IMR-90 (cell line): ENCODE measurements around the gene STYXL1. TPM values are rescaled to one million over a fixed set of nuclear protein-coding genes. Genes with fewer than 3 reads are reported as not detected.

Experiments
- ATAC-seq: fragments of 200-7000 bp; cut with Tn5 transposase; 2 replicates; pipeline ENCODE4 v1.9.1; 2020; ENCODE audit warnings: low read depth, mild to moderate bottlenecking, moderate library complexity
- BruUV-seq: library from RNA; stranded (reverse); fragments of 400-500 nt; replicated peaks from 2 replicates; lab custom pipeline; 2021; lab: Mats Ljungman, UMichigan
- CTCF ChIA-PET: fragments of 300-600 bp; formaldehyde crosslinking; extraction: SDS; loops from one replicate; lab custom pipeline; 2021; ENCODE audit warnings: antibody characterized with exemption; lab: Yijun Ruan, JAX
- POLR2A ChIA-PET: fragments of 300-600 bp; sonication (Branson Sonifier 250); formaldehyde crosslinking; loops from one replicate; lab custom pipeline; 2022; ENCODE audit warnings: antibody characterized with exemption; ENCODE audit not compliant: unreplicated experiment; lab: Charles Lee
- DNase-seq: peaks from one replicate; pipeline ENCODE4 v3.0.0; 2013
- H2AFZ ChIP-seq: replicated peaks from 2 replicates; pipeline ENCODE3; 2013; ENCODE audit warnings: low read length, mild to moderate bottlenecking; ENCODE audit not compliant: poor library complexity
- H2AK5ac ChIP-seq: 2 replicates; pipeline ENCODE4 v1.6.1; 2013; ENCODE audit warnings: low read depth, low read length, inconsistent platforms
- H2AK9ac ChIP-seq: replicated peaks from 2 replicates; pipeline ENCODE3; 2013; ENCODE audit warnings: mild to moderate bottlenecking, low read depth, low read length, moderate library complexity; ENCODE audit not compliant: poor library complexity
- H2BK120ac ChIP-seq: 2 replicates; pipeline ENCODE4 v1.6.1; 2013; ENCODE audit warnings: low read depth, low read length, inconsistent platforms
- H2BK15ac ChIP-seq: 3 replicates; pipeline ENCODE4 v1.6.1; 2013; ENCODE audit warnings: low read depth, low read length, inconsistent platforms
- H2BK20ac ChIP-seq: 2 replicates; pipeline ENCODE4 v1.6.1; 2013; ENCODE audit warnings: low read depth, mild to moderate bottlenecking, inconsistent platforms, low read length, moderate library complexity
- H2BK5ac ChIP-seq: 2 replicates; pipeline ENCODE4 v1.6.1; 2013; ENCODE audit warnings: mild to moderate bottlenecking, low read depth, low read length, inconsistent platforms; ENCODE audit not compliant: poor library complexity, severe bottlenecking
- H3K14ac ChIP-seq: replicated peaks from 2 replicates; pipeline ENCODE4 v1.6.1; 2013; ENCODE audit warnings: low read depth, low read length, inconsistent platforms
- H3K18ac ChIP-seq: 2 replicates; pipeline ENCODE4 v1.6.1; 2013; ENCODE audit warnings: low read depth, low read length, control low read depth
- H3K23ac ChIP-seq: 2 replicates; pipeline ENCODE4 v1.6.1; 2013; ENCODE audit warnings: low read depth, low read length, inconsistent platforms
- H3K27ac ChIP-seq: 2 replicates; pipeline ENCODE4 v1.5.1; 2013; ENCODE audit warnings: mild to moderate bottlenecking, control low read depth, low read length; ENCODE audit not compliant: insufficient read depth
- H3K27me3 ChIP-seq: 2 replicates; pipeline ENCODE4 v1.6.1; 2013; ENCODE audit warnings: low read length; ENCODE audit not compliant: control insufficient read depth, insufficient read depth
- H3K36me3 ChIP-seq: 2 replicates; pipeline ENCODE4 v1.6.1; 2013; ENCODE audit warnings: low read length, mixed read lengths; ENCODE audit not compliant: control insufficient read depth, insufficient read depth
- H3K4ac ChIP-seq: 2 replicates; pipeline ENCODE4 v1.6.1; 2013; ENCODE audit warnings: low read depth, low read length, inconsistent platforms
- H3K4me1 ChIP-seq: 2 replicates; pipeline ENCODE4 v1.6.1; 2013; ENCODE audit warnings: low read length, mixed read lengths; ENCODE audit not compliant: control insufficient read depth, insufficient read depth
- H3K4me2 ChIP-seq: 2 replicates; pipeline ENCODE4 v1.6.1; 2013; ENCODE audit warnings: low read depth, mild to moderate bottlenecking, control low read depth, low read length, moderate library complexity
- H3K4me3 ChIP-seq: 2 replicates; pipeline ENCODE4 v1.5.1; 2013; ENCODE audit warnings: low read depth, mild to moderate bottlenecking, control low read depth, low read length, moderate library complexity; ENCODE audit not compliant: insufficient read depth
- H3K56ac ChIP-seq: 2 replicates; pipeline ENCODE4 v1.6.1; 2013; ENCODE audit warnings: low read length, inconsistent platforms; ENCODE audit not compliant: insufficient read depth; ENCODE audit errors: extremely low read depth
- H3K79me1 ChIP-seq, 2 experiments: 2 replicates each; pipeline ENCODE4 v1.6.1; 2013; ENCODE audit warnings: low read length in 2 of 2, inconsistent platforms in 1 of 2, low read depth in 1 of 2
- H3K9ac ChIP-seq: 2 replicates; pipeline ENCODE4 v1.6.1; 2013; ENCODE audit warnings: low read depth, low read length, control low read depth
- H3K9me1 ChIP-seq: 2 replicates; pipeline ENCODE4 v1.6.1; 2013; ENCODE audit warnings: low read length, inconsistent platforms; ENCODE audit not compliant: insufficient read depth
- H3K9me3 ChIP-seq: 2 replicates; pipeline ENCODE4 v1.6.1; 2013; ENCODE audit warnings: low read length; ENCODE audit not compliant: control insufficient read depth, insufficient read depth
- H4K20me1 ChIP-seq: 2 replicates; pipeline ENCODE4 v1.6.1; 2013; ENCODE audit warnings: low read length, inconsistent platforms; ENCODE audit not compliant: insufficient read depth
- H4K5ac ChIP-seq: 2 replicates; pipeline ENCODE4 v1.6.1; 2013; ENCODE audit warnings: mild to moderate bottlenecking, low read depth, low read length, control low read depth
- H4K8ac ChIP-seq, 2 experiments: 2 replicates each; pipeline ENCODE4 v1.6.1; 2013; ENCODE audit warnings: low read depth in 2 of 2, low read length in 2 of 2, control low read depth in 1 of 2, inconsistent platforms in 1 of 2
- H4K91ac ChIP-seq: 2 replicates; pipeline ENCODE4 v1.6.1; 2013; ENCODE audit warnings: low read depth, low read length, inconsistent platforms; ENCODE audit not compliant: insufficient read depth
- BHLHE40 ChIP-seq: fragments of 150-350 bp; IDR thresholded peaks from 2 replicates; pipeline ENCODE4 v1.6.1; 2016; ENCODE audit warnings: mild to moderate bottlenecking, low read depth, low read length
- CHD1 ChIP-seq: IDR thresholded peaks from 2 replicates; pipeline ENCODE4 v1.6.1; 2012; ENCODE audit warnings: low read depth, low read length, improper control_type of control experiment
- FOS ChIP-seq: fragments of 150-350 bp; IDR thresholded peaks from 2 replicates; pipeline ENCODE4 v1.6.1; 2016; ENCODE audit warnings: low read depth, low read length
- NFE2L2 ChIP-seq: fragments of 150-350 bp; IDR thresholded peaks from 2 replicates; pipeline ENCODE4 v1.6.1; 2016; ENCODE audit warnings: low read depth, mild to moderate bottlenecking, low read length
- SMC3 ChIP-seq: fragments of 150-350 bp; IDR thresholded peaks from 2 replicates; pipeline ENCODE4 v1.6.1; 2016; ENCODE audit warnings: low read depth, mild to moderate bottlenecking, antibody characterized with exemption, low read length, moderate library complexity
- USF2 ChIP-seq: fragments of 150-350 bp; IDR thresholded peaks from 2 replicates; pipeline ENCODE4 v1.6.1; 2017; ENCODE audit warnings: mild to moderate bottlenecking, antibody characterized with exemption, low read length, low read depth
- WGBS, 2 experiments: methylation state at CpG; one replicate each; pipeline versions ENCODE4 v1.1.5 to v1.1.7; 2013; ENCODE audit warnings: missing lambda C conversion rate in 2 of 2; ENCODE audit not compliant: insufficient read length in 1 of 2; ENCODE audit errors: extremely low coverage in 2 of 2; 5-methylcytosine and 5-hydroxymethylcytosine counted together
- dilution Hi-C: fragments of 300-500 bp; cut with HindIII; formaldehyde crosslinking; loops from one replicate; pipeline ENCODE4 v1.14.3; 2018; ENCODE audit warnings: low sequenced_read_pairs; ENCODE audit not compliant: unreplicated experiment
- in situ Hi-C: fragments of 300-500 bp; cut with MboI; formaldehyde crosslinking; loops from 3 replicates; pipeline ENCODE4 v1.14.3; 2019; ENCODE audit warnings: low sequenced_read_pairs, inconsistent platforms, mixed read lengths
- intact Hi-C: fragments of 100-400 bp; cut with micrococcal nuclease; formaldehyde crosslinking; loops from 2 replicates; pipeline ENCODE4 v1.10.0; 2022
- polyA plus RNA-seq, 3 experiments: library from polyadenylated mRNA; depleted of rRNA; stranded (reverse); fragments of >200 nt; gene quantifications; 2 replicates each; pipeline ENCODE4 v1.2.3, GENCODE V29; 2012; ENCODE audit warnings: low replicate concordance in 1 of 3
- total RNA-seq: library from RNA; depleted of rRNA; stranded (reverse); fragments of >200 nt; gene quantifications from 2 replicates; pipeline ENCODE4 v1.2.3, GENCODE V29; 2012
- TF ChIP-seq, protein P1 (sequence below): conservative IDR thresholded peaks from 2 replicates; pipeline ENCODE4 v1.5.1; 2012; ENCODE audit warnings: mild to moderate bottlenecking, low read depth, low read length, improper control_type of control experiment

The STYXL1 gene
- total and polyA plus RNA-seq, 2 of the 4 experiments (the other 2 are of a cell fraction), result 66.1 to 73.8 TPM

DNA sequence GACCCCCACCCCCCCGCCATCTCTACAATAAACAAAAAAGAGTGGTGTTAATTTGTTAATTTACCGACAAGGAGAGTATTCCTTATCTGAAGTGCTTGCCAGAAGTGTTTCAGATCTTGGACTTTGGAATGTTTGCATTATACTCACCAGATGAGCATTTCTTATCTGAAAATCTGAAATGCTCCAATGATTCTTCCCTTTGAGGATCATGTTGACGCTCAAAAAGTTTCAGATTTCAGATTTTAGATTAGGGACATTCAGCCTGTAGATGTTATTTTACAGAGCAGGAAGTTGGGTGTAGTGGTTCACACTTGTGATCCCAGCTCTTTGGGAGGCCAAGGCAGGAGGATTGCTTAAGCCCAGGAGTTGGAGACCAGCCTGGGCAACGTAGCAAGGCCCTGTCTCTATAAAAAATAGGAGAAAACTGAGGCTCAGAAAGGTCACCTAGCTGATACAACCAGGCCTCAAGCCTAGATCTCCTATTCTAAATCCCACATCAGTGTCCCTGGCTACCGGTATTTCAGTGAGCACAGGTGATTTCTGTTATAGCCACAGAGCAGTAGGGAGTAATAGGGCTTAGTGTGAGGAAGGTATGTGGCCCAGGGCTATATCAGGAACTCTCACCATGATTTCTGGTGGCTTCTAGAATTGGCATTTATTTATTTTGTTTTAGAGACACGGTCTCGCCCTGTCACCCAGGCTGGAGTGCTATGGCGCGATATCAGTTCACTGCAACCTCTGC lies 88.8 kb downstream of the STYXL1 start:
- no peak overlapping the region for H2AFZ ChIP-seq
- no peak overlapping the region for H4K91ac ChIP-seq
- no peak overlapping the region for H4K8ac ChIP-seq
- H3K4me3 ChIP-seq, result no peak overlapping the region
- no peak overlapping the region for H3K14ac ChIP-seq
- H4K20me1 ChIP-seq, result no peaks in the 10 kb centered on the region
- no peak overlapping the region for H3K4ac ChIP-seq
- H3K27ac ChIP-seq, result no peak overlapping the region
- BruUV-seq, result no TSS peak
- WGBS, 2 experiments, result 93% methylated on average over 5 of the region's 9 CpGs; no CpG with 5 or more reads in 1 of the 2 experiments
- DNase-seq (no peak), ATAC-seq (no peak)
- no peak overlapping the region for H3K18ac ChIP-seq
- dilution Hi-C loops, result no loop called here
- TF ChIP-seq NFE2L2 (no peak), CHD1 (no peak), FOS (no peak), SMC3 (no peak), USF2 (no peak), BHLHE40 (no peak)
- TF ChIP-seq, protein P1, sequence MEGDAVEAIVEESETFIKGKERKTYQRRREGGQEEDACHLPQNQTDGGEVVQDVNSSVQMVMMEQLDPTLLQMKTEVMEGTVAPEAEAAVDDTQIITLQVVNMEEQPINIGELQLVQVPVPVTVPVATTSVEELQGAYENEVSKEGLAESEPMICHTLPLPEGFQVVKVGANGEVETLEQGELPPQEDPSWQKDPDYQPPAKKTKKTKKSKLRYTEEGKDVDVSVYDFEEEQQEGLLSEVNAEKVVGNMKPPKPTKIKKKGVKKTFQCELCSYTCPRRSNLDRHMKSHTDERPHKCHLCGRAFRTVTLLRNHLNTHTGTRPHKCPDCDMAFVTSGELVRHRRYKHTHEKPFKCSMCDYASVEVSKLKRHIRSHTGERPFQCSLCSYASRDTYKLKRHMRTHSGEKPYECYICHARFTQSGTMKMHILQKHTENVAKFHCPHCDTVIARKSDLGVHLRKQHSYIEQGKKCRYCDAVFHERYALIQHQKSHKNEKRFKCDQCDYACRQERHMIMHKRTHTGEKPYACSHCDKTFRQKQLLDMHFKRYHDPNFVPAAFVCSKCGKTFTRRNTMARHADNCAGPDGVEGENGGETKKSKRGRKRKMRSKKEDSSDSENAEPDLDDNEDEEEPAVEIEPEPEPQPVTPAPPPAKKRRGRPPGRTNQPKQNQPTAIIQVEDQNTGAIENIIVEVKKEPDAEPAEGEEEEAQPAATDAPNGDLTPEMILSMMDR, result no peak
- no peak overlapping the region for H2AK5ac ChIP-seq
- no peak overlapping the region for H2AK9ac ChIP-seq
- no peak overlapping the region for H3K9ac ChIP-seq
- H3K79me1 ChIP-seq, result peaks cover 6 to 48% of the 10 kb centered on the region in 2 experiments
- in situ Hi-C loops, result no loop called here
- no peak overlapping the region for H3K4me2 ChIP-seq
- H2BK5ac ChIP-seq, result no peak overlapping the region
- CTCF ChIA-PET, result no interaction called here
- H2BK20ac ChIP-seq, result no peak overlapping the region
- POLR2A ChIA-PET, result no interaction called here
- no peak overlapping the region for H3K23ac ChIP-seq
- no peaks in the 10 kb centered on the region for H3K27me3 ChIP-seq
- H3K4me1 ChIP-seq, result peaks cover 15% of the 10 kb centered on the region
- no peaks in the 10 kb centered on the region for H3K9me3 ChIP-seq
- intact Hi-C loops, result no loop called here
- H2BK15ac ChIP-seq, result no peak overlapping the region
- no peak overlapping the region for H4K5ac ChIP-seq
- H2BK120ac ChIP-seq, result no peak overlapping the region
- H3K56ac ChIP-seq, result no peak overlapping the region
- H3K9me1 ChIP-seq, result peaks cover 17% of the 10 kb centered on the region; the same call in 1 of the 2 replicates
- H3K36me3 ChIP-seq, result peaks cover 32% of the 10 kb centered on the region
